HCT116 (cell line): ENCODE measurements around the gene SPRED1. TPM values are rescaled to one million over a fixed set of nuclear protein-coding genes. Genes with fewer than 3 reads are reported as not detected.

Experiments used
- ATAC-seq: fragments of 200-7000 bp; cut with Tn5 transposase; 2 replicates; pipeline ENCODE4 v1.9.1; 2020; ENCODE audit warnings: mild to moderate bottlenecking, moderate library complexity
- BruUV-seq: library from RNA; stranded (reverse); fragments of 400-500 nt; replicated peaks from 2 replicates; lab custom pipeline; 2021; lab: Mats Ljungman, UMichigan
- CTCF ChIA-PET: fragments of 300-600 bp; sonication (Branson Sonifier 250); formaldehyde crosslinking; loops from one replicate; lab custom pipeline; 2021; ENCODE audit warnings: antibody characterized with exemption; lab: Charles Lee
- POLR2A ChIA-PET: fragments of 300-600, 350-600 bp; sonication (Branson Sonifier 250); formaldehyde crosslinking; loops from one replicate; lab custom pipeline; 2021; ENCODE audit warnings: antibody characterized with exemption; lab: Charles Lee
- RAD21 ChIA-PET, 2 experiments: fragments of 300-600 bp; sonication (Branson Sonifier 250); formaldehyde crosslinking; loops; one replicate each; lab custom pipeline; 2023; ENCODE audit warnings: low total read pairs in 2 of 2; ENCODE audit not compliant: uncharacterized antibody in 2 of 2, unreplicated experiment in 2 of 2, low non-redundant PET in 1 of 2; lab: Charles Lee
- DNase-seq: peaks from one replicate; pipeline ENCODE4 v3.0.0-alpha.2; 2010; ENCODE audit warnings: low read depth, low spot score
- H2AFZ ChIP-seq: fragments of 200-600 bp; shearing (Covaris generic), sonication (generic); 2 replicates; pipeline ENCODE4 v1.6.1; 2017; ENCODE audit warnings: low read depth, mixed run types, mixed read lengths, antibody characterized with exemption, low read length; ENCODE audit not compliant: poor library complexity, severe bottlenecking
- H3K27ac ChIP-seq: 2 replicates; pipeline ENCODE4 v1.5.1; 2012; ENCODE audit warnings: low read depth, low read length
- H3K27me3 ChIP-seq: fragments of 200-600 bp; sonication (generic); 2 replicates; pipeline ENCODE4 v1.6.1; 2016; ENCODE audit warnings: mixed run types, low read length, mixed read lengths; ENCODE audit not compliant: insufficient read depth
- H3K36me3 ChIP-seq, 2 experiments: fragments of 200-500 bp in 1 of 2; fragments of 200-600 bp in 1 of 2; sonication (Bioruptor generic) in 1 of 2; sonication (generic) in 1 of 2; 2 replicates each; pipeline versions ENCODE4 v1.5.1 to v1.6.1; 2014 to 2016; ENCODE audit warnings: low read length in 2 of 2, inconsistent platforms in 1 of 2, mixed read lengths in 1 of 2, mixed run types in 1 of 2; ENCODE audit not compliant: insufficient read depth in 2 of 2, control insufficient read depth in 1 of 2
- H3K4me1 ChIP-seq, 2 experiments: fragments of 200-600 bp in 1 of 2; sonication (generic) in 1 of 2; 2 replicates each; pipeline versions ENCODE4 v1.5.1 to v1.6.1; 2012 to 2017; ENCODE audit warnings: low read length in 2 of 2, inconsistent platforms in 1 of 2, mild to moderate bottlenecking in 1 of 2, mixed read lengths in 1 of 2, mixed run types in 1 of 2, moderate library complexity in 1 of 2; ENCODE audit not compliant: insufficient read depth in 2 of 2, control insufficient read depth in 1 of 2
- H3K4me2 ChIP-seq: fragments of 200-600 bp; sonication (generic); 2 replicates; pipeline ENCODE4 v1.6.1; 2017; ENCODE audit warnings: mixed run types, low read length, mixed read lengths
- H3K4me3 ChIP-seq, 2 experiments: fragments of 200-600 bp in 1 of 2; sonication (generic) in 1 of 2; replicated peaks in 1 of 2; 2 replicates each; pipeline ENCODE4 v1.5.1; 2011 to 2016; ENCODE audit warnings: low read length in 2 of 2, control low read depth in 1 of 2, low read depth in 1 of 2, mild to moderate bottlenecking in 1 of 2, mixed read lengths in 1 of 2, mixed run types in 1 of 2
- H3K79me2 ChIP-seq: fragments of 200-600 bp; sonication (generic); 2 replicates; pipeline ENCODE4 v1.6.1; 2017; ENCODE audit warnings: mild to moderate bottlenecking, mixed run types, low read length, moderate library complexity, mixed read lengths; ENCODE audit not compliant: insufficient read depth
- H3K9ac ChIP-seq: fragments of 200-600 bp; sonication (generic); 2 replicates; pipeline ENCODE4 v1.6.1; 2016; ENCODE audit warnings: low read length, mixed read lengths
- H3K9me2 ChIP-seq: fragments of 200-600 bp; sonication (generic), shearing (Covaris generic); 2 replicates; pipeline ENCODE4 v1.6.1; 2017; ENCODE audit warnings: mixed run types, mild to moderate bottlenecking, moderate library complexity; ENCODE audit not compliant: insufficient read depth
- H3K9me3 ChIP-seq, 2 experiments: fragments of 200-500 bp in 1 of 2; fragments of 200-600 bp in 1 of 2; sonication (Bioruptor generic) in 1 of 2; sonication (generic) in 1 of 2; 2 replicates each; pipeline ENCODE4 v1.6.1; 2014 to 2017; ENCODE audit warnings: low read length in 2 of 2, mixed read lengths in 2 of 2, inconsistent platforms in 1 of 2, low read depth in 1 of 2, mild to moderate bottlenecking in 1 of 2, mixed run types in 1 of 2, moderate library complexity in 1 of 2; ENCODE audit not compliant: control insufficient read depth in 1 of 2, insufficient read depth in 1 of 2
- H4K20me1 ChIP-seq: fragments of 200-600 bp; sonication (generic), shearing (Covaris generic); 2 replicates; pipeline ENCODE4 v1.6.1; 2017; ENCODE audit warnings: mixed run types, mild to moderate bottlenecking, moderate library complexity; ENCODE audit not compliant: insufficient read depth
- CBX3 ChIP-seq: IDR thresholded peaks from 2 replicates; pipeline ENCODE4 v1.6.1; 2012; ENCODE audit warnings: low read depth
- EGR1 ChIP-seq: IDR thresholded peaks from 2 replicates; pipeline ENCODE4 v1.6.1; 2012; ENCODE audit warnings: low read depth
- ELF1 ChIP-seq: IDR thresholded peaks from 2 replicates; pipeline ENCODE4 v1.6.1; 2012; ENCODE audit warnings: low read depth, borderline replicate concordance
- EZH2 ChIP-seq: fragments of 200-600 bp; sonication (generic); IDR thresholded peaks from 2 replicates; pipeline ENCODE4 v1.6.1; 2017; ENCODE audit warnings: antibody characterized with exemption, mixed run types
- EZH2phosphoT487 ChIP-seq: fragments of 200-600 bp; IDR thresholded peaks from 2 replicates; pipeline ENCODE4 v1.6.1; 2018; ENCODE audit warnings: antibody characterized with exemption, borderline replicate concordance
- SIN3A ChIP-seq: IDR thresholded peaks from 2 replicates; pipeline ENCODE4 v1.6.1; 2012; ENCODE audit warnings: low read depth
- SP1 ChIP-seq: IDR thresholded peaks from 2 replicates; pipeline ENCODE4 v1.6.1; 2012; ENCODE audit warnings: low read depth
- SRF ChIP-seq: IDR thresholded peaks from 2 replicates; pipeline ENCODE4 v1.6.1; 2012; ENCODE audit warnings: low read depth
- TCF7L2 ChIP-seq: IDR thresholded peaks from 2 replicates; pipeline ENCODE4 v1.7.0; 2011; ENCODE audit warnings: borderline replicate concordance, inconsistent platforms; ENCODE audit not compliant: insufficient read depth, insufficient read length; ENCODE audit errors: extremely low read depth
- intact Hi-C: fragments of 100-400 bp; cut with micrococcal nuclease; formaldehyde crosslinking; loops from 2 replicates; pipeline ENCODE4 v1.10.0; 2022
- total RNA-seq: library from RNA; stranded (reverse); gene quantifications from one replicate; pipeline ENCODE4 v1.2.1, GENCODE V29; 2021; ENCODE audit not compliant: unreplicated experiment
- TF ChIP-seq, protein P1 (sequence below): IDR thresholded peaks from 2 replicates; pipeline ENCODE4 v1.6.1; 2012; ENCODE audit warnings: low read depth
- TF ChIP-seq, protein P2 (sequence below): IDR thresholded peaks from 2 replicates; pipeline ENCODE4 v1.6.1; 2012
- TF ChIP-seq, protein P3 (sequence below), 3 experiments: fragments of 200-600 bp in 1 of 3; sonication (generic) in 1 of 3; IDR thresholded peaks in 2 of 3; conservative IDR thresholded peaks in 1 of 3; 2 replicates each; pipeline ENCODE4 v1.5.1; 2012 to 2017; ENCODE audit warnings: low read depth in 2 of 3, low read length in 2 of 3, antibody characterized with exemption in 1 of 3, borderline replicate concordance in 1 of 3, control low read depth in 1 of 3, mild to moderate bottlenecking in 1 of 3, mixed read lengths in 1 of 3, mixed run types in 1 of 3, moderate library complexity in 1 of 3; ENCODE audit not compliant: insufficient read depth in 1 of 3

SPRED1 gene
- total RNA-seq, 1 experiment from 2014 or later: 24.7 TPM

DNA sequence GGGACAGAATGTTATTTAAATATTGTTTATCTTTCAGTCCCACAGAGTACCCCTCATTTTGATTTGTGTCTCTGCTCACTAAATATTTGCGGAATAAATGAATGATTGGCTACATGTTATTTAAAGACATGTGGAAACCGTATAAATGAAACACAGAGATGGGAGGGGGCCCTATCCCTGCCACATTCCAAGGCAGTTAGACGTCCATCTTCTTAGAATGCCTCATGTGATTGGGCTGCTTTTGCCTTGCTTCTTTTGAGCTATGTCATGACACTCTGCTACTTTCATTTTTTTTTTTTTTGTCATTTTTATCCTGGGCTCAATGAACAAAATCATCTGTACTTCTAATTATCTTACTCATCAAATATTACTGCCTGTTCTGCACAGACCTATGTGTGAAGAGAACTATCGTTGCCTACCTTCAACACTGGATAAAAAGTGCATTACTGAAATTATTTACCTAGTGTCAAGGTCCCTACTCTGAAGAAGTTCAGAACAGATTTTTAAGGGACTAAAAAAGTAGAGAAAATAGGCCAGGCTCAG is 117.4 kb downstream of the SPRED1 start:
- Histone ChIP-seq H2AFZ (no peak overlapping the region), H3K4me1 (no peaks in the 10 kb centered on the region), H3K9me3 (no peaks in the 10 kb centered on the region), H3K4me2 (no peak overlapping the region), H3K27me3 (no peaks in the 10 kb centered on the region), H3K36me3 (no peaks in the 10 kb centered on the region), H3K79me2 (no peaks in the 10 kb centered on the region), H3K9ac (no peak overlapping the region), H3K27ac (no peak overlapping the region), H3K4me3 (no peak overlapping the region), H4K20me1 (no peaks in the 10 kb centered on the region), H3K9me2 (no peaks in the 10 kb centered on the region)
- ChIA-PET RAD21 (no interaction called here), POLR2A (interaction anchor here (0.6 kb wide), 1 partner anchor 148 kb away, joined by 3 read pairs; no protein-coding TSS in a partner anchor), CTCF (no interaction called here)
- intact Hi-C loops: no loop called here
- no peak for ATAC-seq
- DNase-seq: no peak
- BruUV-seq: no TSS peak
- TF ChIP-seq EZH2 (no peak), EGR1 (no peak), TCF7L2 (no peak), CBX3 (no peak), SIN3A (no peak), EZH2phosphoT487 (no peak), SRF (no peak), SP1 (no peak), ELF1 (no peak)
- TF ChIP-seq, protein P1, sequence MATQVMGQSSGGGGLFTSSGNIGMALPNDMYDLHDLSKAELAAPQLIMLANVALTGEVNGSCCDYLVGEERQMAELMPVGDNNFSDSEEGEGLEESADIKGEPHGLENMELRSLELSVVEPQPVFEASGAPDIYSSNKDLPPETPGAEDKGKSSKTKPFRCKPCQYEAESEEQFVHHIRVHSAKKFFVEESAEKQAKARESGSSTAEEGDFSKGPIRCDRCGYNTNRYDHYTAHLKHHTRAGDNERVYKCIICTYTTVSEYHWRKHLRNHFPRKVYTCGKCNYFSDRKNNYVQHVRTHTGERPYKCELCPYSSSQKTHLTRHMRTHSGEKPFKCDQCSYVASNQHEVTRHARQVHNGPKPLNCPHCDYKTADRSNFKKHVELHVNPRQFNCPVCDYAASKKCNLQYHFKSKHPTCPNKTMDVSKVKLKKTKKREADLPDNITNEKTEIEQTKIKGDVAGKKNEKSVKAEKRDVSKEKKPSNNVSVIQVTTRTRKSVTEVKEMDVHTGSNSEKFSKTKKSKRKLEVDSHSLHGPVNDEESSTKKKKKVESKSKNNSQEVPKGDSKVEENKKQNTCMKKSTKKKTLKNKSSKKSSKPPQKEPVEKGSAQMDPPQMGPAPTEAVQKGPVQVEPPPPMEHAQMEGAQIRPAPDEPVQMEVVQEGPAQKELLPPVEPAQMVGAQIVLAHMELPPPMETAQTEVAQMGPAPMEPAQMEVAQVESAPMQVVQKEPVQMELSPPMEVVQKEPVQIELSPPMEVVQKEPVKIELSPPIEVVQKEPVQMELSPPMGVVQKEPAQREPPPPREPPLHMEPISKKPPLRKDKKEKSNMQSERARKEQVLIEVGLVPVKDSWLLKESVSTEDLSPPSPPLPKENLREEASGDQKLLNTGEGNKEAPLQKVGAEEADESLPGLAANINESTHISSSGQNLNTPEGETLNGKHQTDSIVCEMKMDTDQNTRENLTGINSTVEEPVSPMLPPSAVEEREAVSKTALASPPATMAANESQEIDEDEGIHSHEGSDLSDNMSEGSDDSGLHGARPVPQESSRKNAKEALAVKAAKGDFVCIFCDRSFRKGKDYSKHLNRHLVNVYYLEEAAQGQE: no peak
- TF ChIP-seq, protein P2, sequence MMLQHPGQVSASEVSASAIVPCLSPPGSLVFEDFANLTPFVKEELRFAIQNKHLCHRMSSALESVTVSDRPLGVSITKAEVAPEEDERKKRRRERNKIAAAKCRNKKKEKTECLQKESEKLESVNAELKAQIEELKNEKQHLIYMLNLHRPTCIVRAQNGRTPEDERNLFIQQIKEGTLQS: no peak
- TF ChIP-seq, protein P3, sequence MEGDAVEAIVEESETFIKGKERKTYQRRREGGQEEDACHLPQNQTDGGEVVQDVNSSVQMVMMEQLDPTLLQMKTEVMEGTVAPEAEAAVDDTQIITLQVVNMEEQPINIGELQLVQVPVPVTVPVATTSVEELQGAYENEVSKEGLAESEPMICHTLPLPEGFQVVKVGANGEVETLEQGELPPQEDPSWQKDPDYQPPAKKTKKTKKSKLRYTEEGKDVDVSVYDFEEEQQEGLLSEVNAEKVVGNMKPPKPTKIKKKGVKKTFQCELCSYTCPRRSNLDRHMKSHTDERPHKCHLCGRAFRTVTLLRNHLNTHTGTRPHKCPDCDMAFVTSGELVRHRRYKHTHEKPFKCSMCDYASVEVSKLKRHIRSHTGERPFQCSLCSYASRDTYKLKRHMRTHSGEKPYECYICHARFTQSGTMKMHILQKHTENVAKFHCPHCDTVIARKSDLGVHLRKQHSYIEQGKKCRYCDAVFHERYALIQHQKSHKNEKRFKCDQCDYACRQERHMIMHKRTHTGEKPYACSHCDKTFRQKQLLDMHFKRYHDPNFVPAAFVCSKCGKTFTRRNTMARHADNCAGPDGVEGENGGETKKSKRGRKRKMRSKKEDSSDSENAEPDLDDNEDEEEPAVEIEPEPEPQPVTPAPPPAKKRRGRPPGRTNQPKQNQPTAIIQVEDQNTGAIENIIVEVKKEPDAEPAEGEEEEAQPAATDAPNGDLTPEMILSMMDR (IDR thresholded peaks at IDR 0.05 in 2 of 3, conservative IDR thresholded peaks at IDR 0.05 in 1 of 3; ENCODE audit: borderline replicate concordance in 1 of 3, insufficient read depth in 1 of 3, low read depth in 2 of 3, low read length in 2 of 3): no peak
